Gastrocnemius medialis (tissue), 4 donors: Measurements from ENCODE around the gene STAG1.

Experiments used
- POLR2A ChIP-seq, 2 donors: fragments of 450-650 bp; IDR thresholded peaks; one replicate each; pipeline ENCODE4 v1.6.1; 2017; ENCODE audit warnings: antibody characterized with exemption in 2 of 2, mild to moderate bottlenecking in 2 of 2, moderate library complexity in 2 of 2
- TF ChIP-seq, protein P1 (sequence below), 5 experiments: fragments of 450-650 bp in 3 of 5; fragments of 200-600 bp in 2 of 5; sonication (generic) in 2 of 5; IDR thresholded peaks in 4 of 5; conservative IDR thresholded peaks in 1 of 5; 1 replicate in 4 of 5; 2 replicates in 1 of 5; pipeline ENCODE4 v1.5.1; 2016 to 2019; ENCODE audit warnings: antibody characterized with exemption in 5 of 5, mild to moderate bottlenecking in 3 of 5, moderate library complexity in 3 of 5

DNA sequence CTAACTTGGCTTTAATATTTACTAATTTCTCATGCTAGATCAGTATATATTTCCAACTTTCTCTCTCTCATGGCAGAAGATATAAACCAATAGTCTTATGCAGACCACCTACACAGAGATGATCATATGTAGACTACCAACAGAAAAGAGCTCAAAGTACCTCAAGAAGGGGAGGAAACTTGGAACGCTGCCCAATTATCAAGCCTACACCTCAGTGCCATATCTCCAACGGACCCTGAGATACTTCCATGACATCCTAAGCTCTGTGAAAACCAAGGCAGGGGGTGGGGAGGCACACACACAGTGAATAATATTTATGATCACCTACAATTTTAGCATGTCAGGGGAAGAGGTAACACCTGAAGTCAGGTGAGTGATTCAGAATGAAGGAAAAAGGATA, 100.6 kb downstream of the STAG1 start:
- no peak for TF ChIP-seq POLR2A (IDR thresholded peaks at IDR 0.05)
- TF ChIP-seq, protein P1, sequence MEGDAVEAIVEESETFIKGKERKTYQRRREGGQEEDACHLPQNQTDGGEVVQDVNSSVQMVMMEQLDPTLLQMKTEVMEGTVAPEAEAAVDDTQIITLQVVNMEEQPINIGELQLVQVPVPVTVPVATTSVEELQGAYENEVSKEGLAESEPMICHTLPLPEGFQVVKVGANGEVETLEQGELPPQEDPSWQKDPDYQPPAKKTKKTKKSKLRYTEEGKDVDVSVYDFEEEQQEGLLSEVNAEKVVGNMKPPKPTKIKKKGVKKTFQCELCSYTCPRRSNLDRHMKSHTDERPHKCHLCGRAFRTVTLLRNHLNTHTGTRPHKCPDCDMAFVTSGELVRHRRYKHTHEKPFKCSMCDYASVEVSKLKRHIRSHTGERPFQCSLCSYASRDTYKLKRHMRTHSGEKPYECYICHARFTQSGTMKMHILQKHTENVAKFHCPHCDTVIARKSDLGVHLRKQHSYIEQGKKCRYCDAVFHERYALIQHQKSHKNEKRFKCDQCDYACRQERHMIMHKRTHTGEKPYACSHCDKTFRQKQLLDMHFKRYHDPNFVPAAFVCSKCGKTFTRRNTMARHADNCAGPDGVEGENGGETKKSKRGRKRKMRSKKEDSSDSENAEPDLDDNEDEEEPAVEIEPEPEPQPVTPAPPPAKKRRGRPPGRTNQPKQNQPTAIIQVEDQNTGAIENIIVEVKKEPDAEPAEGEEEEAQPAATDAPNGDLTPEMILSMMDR (IDR thresholded peaks at IDR 0.05 in 4 of 5, conservative IDR thresholded peaks at IDR 0.05 in 1 of 5): no peak
